Endodermal cell (in vitro differentiated cells): Measurements from ENCODE around the gene ANKH. TPM values are rescaled to one million over a fixed set of nuclear protein-coding genes. Genes with fewer than 3 reads are reported as not detected.

Experiments
- DNase-seq: peaks from one replicate; pipeline ENCODE4 v3.0.0-alpha.2; 2017
- H3K27ac ChIP-seq: 2 replicates; pipeline ENCODE4 v1.5.1; 2013; ENCODE audit warnings: mild to moderate bottlenecking, low read depth, low read length, moderate library complexity
- H3K27me3 ChIP-seq: 2 replicates; pipeline ENCODE4 v1.6.1; 2013; ENCODE audit warnings: mild to moderate bottlenecking, low read length, moderate library complexity; ENCODE audit not compliant: insufficient read depth, control insufficient read depth, poor library complexity, severe bottlenecking
- H3K36me3 ChIP-seq: 2 replicates; pipeline ENCODE4 v1.7.0; 2013; ENCODE audit warnings: mild to moderate bottlenecking, low read length, moderate library complexity; ENCODE audit not compliant: control insufficient read depth, insufficient read depth
- H3K4me1 ChIP-seq: one replicate; pipeline ENCODE4 v1.7.0; 2013; ENCODE audit warnings: low read length; ENCODE audit not compliant: control insufficient read depth, insufficient read depth
- H3K4me3 ChIP-seq: 2 replicates; pipeline ENCODE4 v1.5.1; 2013; ENCODE audit warnings: mild to moderate bottlenecking, low read length, moderate library complexity
- H3K9ac ChIP-seq: 2 replicates; pipeline ENCODE4 v1.6.1; 2013; ENCODE audit warnings: mild to moderate bottlenecking, low read length, moderate library complexity; ENCODE audit not compliant: poor library complexity, severe bottlenecking; ENCODE audit errors: extremely low read depth
- H3K9me3 ChIP-seq: 2 replicates; pipeline ENCODE4 v1.6.1; 2013; ENCODE audit warnings: mild to moderate bottlenecking, low read length, moderate library complexity; ENCODE audit not compliant: control insufficient read depth
- H3K27ac Mint-ChIP-seq: 2 replicates; pipeline ENCODE4 v1.8.0; 2020; ENCODE audit warnings: mixed read lengths
- H3K27me3 Mint-ChIP-seq: 2 replicates; pipeline ENCODE4 v1.8.0; 2021; ENCODE audit warnings: mild to moderate bottlenecking, mixed read lengths; ENCODE audit not compliant: insufficient read depth
- H3K36me3 Mint-ChIP-seq: 2 replicates; pipeline ENCODE4 v1.8.0; 2020; ENCODE audit warnings: low read depth, mixed read lengths
- H3K4me1 Mint-ChIP-seq: 2 replicates; pipeline ENCODE4 v1.8.0; 2020; ENCODE audit warnings: mixed read lengths
- H3K4me3 Mint-ChIP-seq: 2 replicates; pipeline ENCODE4 v1.8.0; 2020; ENCODE audit warnings: mild to moderate bottlenecking, moderate library complexity, mixed read lengths
- H3K9me3 Mint-ChIP-seq: 2 replicates; pipeline ENCODE4 v1.8.0; 2020; ENCODE audit warnings: mild to moderate bottlenecking, mixed read lengths
- WGBS, 2 experiments: methylation state at CpG; one replicate each; pipeline versions ENCODE4 v1.1.5 to v1.1.7; 2013; ENCODE audit warnings: missing lambda C conversion rate in 2 of 2, mixed read lengths in 1 of 2; ENCODE audit not compliant: insufficient coverage in 1 of 2, insufficient read length in 1 of 2; 5-methylcytosine and 5-hydroxymethylcytosine counted together
- total RNA-seq, 2 donors: library from RNA; stranded (reverse); fragmentation: NEBNext Ultra II Directional in 1 of 2; extraction: Animal tissue kit (Norgen Biotek cat#: 25700) in 1 of 2; gene quantifications; 2 replicates in 1 of 2; 3 replicates in 1 of 2; pipeline ENCODE4 v1.2.1, GENCODE V29; 2021
- TF ChIP-seq, protein P1 (sequence below): fragments of 200-600 bp; sonication (generic); conservative IDR thresholded peaks from 2 replicates; pipeline ENCODE4 v1.5.0; 2021; ENCODE audit warnings: antibody characterized with exemption, mild to moderate bottlenecking

ANKH gene
- total RNA-seq, 2 donors from 2014 or later: 26.5 to 43.4 TPM

GRCh38 chr5:14672082-14672481 lies 199.5 kb downstream of the ANKH start:
- no peak for DNase-seq
- Mint-ChIP-seq H3K4me3 (no peak overlapping the region), H3K27ac (no peak overlapping the region), H3K4me1 (peaks cover 55% of the 10 kb centered on the region), H3K9me3 (no peaks in the 10 kb centered on the region), H3K27me3 (no peaks in the 10 kb centered on the region), H3K36me3 (peaks cover 6% of the 10 kb centered on the region)
- TF ChIP-seq, protein P1, sequence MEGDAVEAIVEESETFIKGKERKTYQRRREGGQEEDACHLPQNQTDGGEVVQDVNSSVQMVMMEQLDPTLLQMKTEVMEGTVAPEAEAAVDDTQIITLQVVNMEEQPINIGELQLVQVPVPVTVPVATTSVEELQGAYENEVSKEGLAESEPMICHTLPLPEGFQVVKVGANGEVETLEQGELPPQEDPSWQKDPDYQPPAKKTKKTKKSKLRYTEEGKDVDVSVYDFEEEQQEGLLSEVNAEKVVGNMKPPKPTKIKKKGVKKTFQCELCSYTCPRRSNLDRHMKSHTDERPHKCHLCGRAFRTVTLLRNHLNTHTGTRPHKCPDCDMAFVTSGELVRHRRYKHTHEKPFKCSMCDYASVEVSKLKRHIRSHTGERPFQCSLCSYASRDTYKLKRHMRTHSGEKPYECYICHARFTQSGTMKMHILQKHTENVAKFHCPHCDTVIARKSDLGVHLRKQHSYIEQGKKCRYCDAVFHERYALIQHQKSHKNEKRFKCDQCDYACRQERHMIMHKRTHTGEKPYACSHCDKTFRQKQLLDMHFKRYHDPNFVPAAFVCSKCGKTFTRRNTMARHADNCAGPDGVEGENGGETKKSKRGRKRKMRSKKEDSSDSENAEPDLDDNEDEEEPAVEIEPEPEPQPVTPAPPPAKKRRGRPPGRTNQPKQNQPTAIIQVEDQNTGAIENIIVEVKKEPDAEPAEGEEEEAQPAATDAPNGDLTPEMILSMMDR: no peak
- Histone ChIP-seq H3K9ac (no peak overlapping the region), H3K9me3 (no peaks in the 10 kb centered on the region), H3K4me1 (peaks cover 16% of the 10 kb centered on the region), H3K36me3 (peaks cover 6% of the 10 kb centered on the region), H3K4me3 (no peak overlapping the region), H3K27ac (no peak overlapping the region), H3K27me3 (no peaks in the 10 kb centered on the region)
- WGBS, 2 experiments: 85 to 94% methylated on average over 2 to 4 of the region's 4 CpGs

GRCh38 chr5:14671414-14671813 lies 200.2 kb downstream of the ANKH start:
- no peak overlapping the region for H3K4me3 Mint-ChIP-seq
- H3K4me1 ChIP-seq: peaks cover 16% of the 10 kb centered on the region
- H3K4me3 ChIP-seq: no peak overlapping the region
- no peaks in the 10 kb centered on the region for H3K27me3 ChIP-seq
- peaks cover 3% of the 10 kb centered on the region for H3K36me3 ChIP-seq
- H3K9ac ChIP-seq: no peak overlapping the region
- no peak overlapping the region for H3K27ac Mint-ChIP-seq
- H3K27me3 Mint-ChIP-seq: no peaks in the 10 kb centered on the region
- peaks cover 6% of the 10 kb centered on the region for H3K36me3 Mint-ChIP-seq
- peaks cover 57% of the 10 kb centered on the region for H3K4me1 Mint-ChIP-seq
- no peaks in the 10 kb centered on the region for H3K9me3 ChIP-seq
- H3K9me3 Mint-ChIP-seq: no peaks in the 10 kb centered on the region
- 89 to 100% methylated on average over 1 of the region's 2 CpGs for WGBS, 2 experiments
- TF ChIP-seq, protein P1: no peak
- no peak overlapping the region for H3K27ac ChIP-seq
- no peak for DNase-seq

GRCh38 chr5:14669975-14670374 lies 201.6 kb downstream of the ANKH start:
- Mint-ChIP-seq H3K4me3 (no peak overlapping the region), H3K36me3 (peaks cover 6% of the 10 kb centered on the region), H3K9me3 (no peaks in the 10 kb centered on the region), H3K4me1 (peaks cover 58% of the 10 kb centered on the region), H3K27ac (peak overlapping the region; percentile 46), H3K27me3 (peaks cover 5% of the 10 kb centered on the region)
- TF ChIP-seq, protein P1: no peak
- Histone ChIP-seq H3K9ac (no peak overlapping the region), H3K27me3 (no peaks in the 10 kb centered on the region), H3K27ac (no peak overlapping the region), H3K9me3 (no peaks in the 10 kb centered on the region), H3K4me3 (no peak overlapping the region), H3K36me3 (no peaks in the 10 kb centered on the region), H3K4me1 (peaks cover 17% of the 10 kb centered on the region)
- WGBS, 2 experiments: 64% methylated on average over 1 of the region's 1 CpG; no CpG with 5 or more reads in 1 of the 2 experiments
- no peak for DNase-seq
